ENCODE measurements around the gene ISM1. TPM values are rescaled to one million over a fixed set of nuclear protein-coding genes. Genes with fewer than 3 reads are reported as not detected.

The ISM1 gene
- total RNA-seq, 2 donors from 2014 or later: 0.24 to 1.1 TPM

DNA sequence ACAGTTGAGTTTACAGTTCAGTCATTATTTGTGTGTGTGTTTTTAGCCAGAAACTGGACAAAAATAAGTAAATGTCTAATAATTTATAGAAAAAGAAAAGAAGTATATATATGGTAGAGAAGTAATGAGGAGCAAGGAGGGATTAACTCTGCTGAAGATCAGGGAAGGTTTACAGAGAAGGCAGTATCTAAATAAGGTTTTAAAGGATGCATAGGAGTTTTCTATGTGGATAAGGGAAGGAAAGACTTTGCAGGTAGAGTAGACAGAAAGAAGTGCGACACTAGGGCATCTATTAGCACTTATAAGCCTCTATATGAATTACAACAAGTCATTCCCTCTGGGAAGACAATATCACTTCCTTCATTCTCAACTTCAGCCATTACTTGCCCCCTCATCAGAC, 34.3 kb downstream of the ISM1 start:
- 82% methylated on average over 1 of the region's 1 CpG; no CpG with 5 or more reads in 1 of the 2 experiments for WGBS, 2 experiments (ENCODE audit: insufficient coverage in 1 of 2, insufficient read length in 1 of 2)
- H3K27me3 Mint-ChIP-seq (ENCODE audit: insufficient read depth): peaks cover 6% of the 10 kb centered on the region
- no peak overlapping the region for H3K27ac Mint-ChIP-seq

DNA sequence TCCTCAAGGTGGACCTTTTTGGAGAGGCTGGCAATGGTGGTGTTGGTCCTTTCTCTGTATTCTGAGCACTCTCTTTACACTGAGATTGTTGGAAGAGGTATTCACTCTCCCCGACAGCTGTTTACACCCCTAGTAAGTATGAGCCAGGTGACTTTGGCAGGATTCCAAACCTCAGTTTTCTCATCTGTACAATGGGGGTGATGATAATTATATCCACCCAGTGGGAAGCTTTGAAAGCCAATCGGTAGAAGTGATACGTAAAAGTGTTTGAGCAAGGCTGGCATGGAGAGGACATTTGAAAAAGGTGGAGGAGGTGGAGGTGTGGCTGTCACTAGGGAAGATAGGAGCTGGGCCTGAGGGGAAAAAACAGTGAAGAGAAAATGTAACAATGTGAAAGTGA, 35.5 kb downstream of the ISM1 start:
- H3K27me3 Mint-ChIP-seq (ENCODE audit: insufficient read depth): peaks cover 6% of the 10 kb centered on the region
- H3K4me3 Mint-ChIP-seq: no peak overlapping the region
- H3K27ac Mint-ChIP-seq: no peak overlapping the region
- DNase-seq: no peak
- H3K27me3 ChIP-seq (ENCODE audit: control insufficient read depth, insufficient read depth, low read length, poor library complexity, severe bottlenecking): no peaks in the 10 kb centered on the region
- H3K9me3 ChIP-seq (ENCODE audit: control insufficient read depth, low read length): no peaks in the 10 kb centered on the region
- no peak overlapping the region for H3K27ac ChIP-seq (ENCODE audit: low read depth, low read length)
- peaks cover 6% of the 10 kb centered on the region for H3K4me1 Mint-ChIP-seq
- H3K36me3 ChIP-seq (ENCODE audit: control insufficient read depth, insufficient read depth, low read length): no peaks in the 10 kb centered on the region
- peaks cover 2% of the 10 kb centered on the region for H3K4me1 ChIP-seq (ENCODE audit: control insufficient read depth, insufficient read depth, low read length)
- H3K9me3 Mint-ChIP-seq: no peaks in the 10 kb centered on the region
- H3K4me3 ChIP-seq (ENCODE audit: low read length): no peak overlapping the region
- TF ChIP-seq, protein P1, sequence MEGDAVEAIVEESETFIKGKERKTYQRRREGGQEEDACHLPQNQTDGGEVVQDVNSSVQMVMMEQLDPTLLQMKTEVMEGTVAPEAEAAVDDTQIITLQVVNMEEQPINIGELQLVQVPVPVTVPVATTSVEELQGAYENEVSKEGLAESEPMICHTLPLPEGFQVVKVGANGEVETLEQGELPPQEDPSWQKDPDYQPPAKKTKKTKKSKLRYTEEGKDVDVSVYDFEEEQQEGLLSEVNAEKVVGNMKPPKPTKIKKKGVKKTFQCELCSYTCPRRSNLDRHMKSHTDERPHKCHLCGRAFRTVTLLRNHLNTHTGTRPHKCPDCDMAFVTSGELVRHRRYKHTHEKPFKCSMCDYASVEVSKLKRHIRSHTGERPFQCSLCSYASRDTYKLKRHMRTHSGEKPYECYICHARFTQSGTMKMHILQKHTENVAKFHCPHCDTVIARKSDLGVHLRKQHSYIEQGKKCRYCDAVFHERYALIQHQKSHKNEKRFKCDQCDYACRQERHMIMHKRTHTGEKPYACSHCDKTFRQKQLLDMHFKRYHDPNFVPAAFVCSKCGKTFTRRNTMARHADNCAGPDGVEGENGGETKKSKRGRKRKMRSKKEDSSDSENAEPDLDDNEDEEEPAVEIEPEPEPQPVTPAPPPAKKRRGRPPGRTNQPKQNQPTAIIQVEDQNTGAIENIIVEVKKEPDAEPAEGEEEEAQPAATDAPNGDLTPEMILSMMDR (conservative IDR thresholded peaks at IDR 0.05): no peak
- H3K36me3 Mint-ChIP-seq (ENCODE audit: low read depth): no peaks in the 10 kb centered on the region
- WGBS, 2 experiments (ENCODE audit: insufficient coverage in 1 of 2, insufficient read length in 1 of 2): 96% methylated on average over 3 of the region's 3 CpGs; no CpG with 5 or more reads in 1 of the 2 experiments
- no peak overlapping the region for H3K9ac ChIP-seq (ENCODE audit: extremely low read depth, low read length, poor library complexity, severe bottlenecking)

More for the DNA sequence above, 34.3 kb downstream of the ISM1 start:
- Histone ChIP-seq H3K9ac (ENCODE audit: extremely low read depth, low read length, poor library complexity, severe bottlenecking) (no peak overlapping the region), H3K4me1 (ENCODE audit: control insufficient read depth, insufficient read depth, low read length) (peaks cover 2% of the 10 kb centered on the region), H3K9me3 (ENCODE audit: control insufficient read depth, low read length) (peaks cover 8% of the 10 kb centered on the region), H3K36me3 (ENCODE audit: control insufficient read depth, insufficient read depth, low read length) (no peaks in the 10 kb centered on the region), H3K4me3 (ENCODE audit: low read length) (no peak overlapping the region), H3K27me3 (ENCODE audit: control insufficient read depth, insufficient read depth, low read length, poor library complexity, severe bottlenecking) (no peaks in the 10 kb centered on the region), H3K27ac (ENCODE audit: low read depth, low read length) (no peak overlapping the region)
- DNase-seq: no peak
- Mint-ChIP-seq H3K4me3 (no peak overlapping the region), H3K4me1 (peaks cover 7% of the 10 kb centered on the region), H3K36me3 (ENCODE audit: low read depth) (no peaks in the 10 kb centered on the region), H3K9me3 (no peaks in the 10 kb centered on the region)
- TF ChIP-seq, protein P1 (conservative IDR thresholded peaks at IDR 0.05): no peak

DNA sequence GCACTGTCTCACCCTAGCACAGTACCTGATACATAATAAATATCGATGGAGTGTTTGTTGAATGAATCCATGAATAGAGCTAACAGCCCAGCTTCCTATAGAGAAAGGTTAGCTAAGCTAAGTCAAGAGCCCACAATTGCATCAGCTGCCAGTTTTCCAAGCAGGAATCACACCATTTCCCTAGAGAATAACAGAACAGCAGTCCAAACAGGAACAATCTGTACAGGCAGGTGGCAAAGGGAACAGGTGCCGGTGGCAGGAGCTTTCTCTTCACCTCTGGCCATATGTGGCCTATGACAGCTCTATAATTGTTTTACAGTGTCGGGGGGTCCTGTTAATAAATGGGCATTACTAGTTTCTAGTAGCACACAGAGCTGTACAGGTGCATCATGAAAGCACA, 38.8 kb downstream of the ISM1 start:
- no peaks in the 10 kb centered on the region for H3K36me3 Mint-ChIP-seq (ENCODE audit: low read depth)
- TF ChIP-seq, protein P1 (conservative IDR thresholded peaks at IDR 0.05): no peak

More for the DNA sequence above, 38.8 kb downstream of the ISM1 start:
- Mint-ChIP-seq H3K9me3 (no peaks in the 10 kb centered on the region), H3K4me3 (no peak overlapping the region), H3K4me1 (peaks cover 6% of the 10 kb centered on the region), H3K27ac (no peak overlapping the region), H3K27me3 (ENCODE audit: insufficient read depth) (peaks cover 3% of the 10 kb centered on the region)
- 83 to 92% methylated on average over 1 to 3 of the region's 3 CpGs for WGBS, 2 experiments (ENCODE audit: insufficient coverage in 1 of 2, insufficient read length in 1 of 2)
- DNase-seq: no peak
- Histone ChIP-seq H3K4me3 (ENCODE audit: low read length) (no peak overlapping the region), H3K9ac (ENCODE audit: extremely low read depth, low read length, poor library complexity, severe bottlenecking) (no peak overlapping the region), H3K4me1 (ENCODE audit: control insufficient read depth, insufficient read depth, low read length) (peaks cover 5% of the 10 kb centered on the region), H3K27ac (ENCODE audit: low read depth, low read length) (no peak overlapping the region), H3K27me3 (ENCODE audit: control insufficient read depth, insufficient read depth, low read length, poor library complexity, severe bottlenecking) (no peaks in the 10 kb centered on the region), H3K36me3 (ENCODE audit: control insufficient read depth, insufficient read depth, low read length) (no peaks in the 10 kb centered on the region), H3K9me3 (ENCODE audit: control insufficient read depth, low read length) (no peaks in the 10 kb centered on the region)
